Keratinocyte (primary cell): ENCODE measurements around the gene LBX1. TPM values are rescaled to one million over a fixed set of nuclear protein-coding genes. Genes with fewer than 3 reads are reported as not detected.

Experiments used
- DNase-seq: peaks from one replicate; pipeline ENCODE4 v3.0.0-alpha.2; 2011; ENCODE audit warnings: low read depth, missing footprints, low spot score
- FAIRE-seq: peaks from 2 replicates; lab custom pipeline; 2011; peaks lifted over from hg19 to GRCh38; lab: Jason Lieb, UNC
- H2AFZ ChIP-seq: 2 replicates; pipeline ENCODE4 v1.6.0; 2012; ENCODE audit warnings: low read length, control low read depth, inconsistent platforms; ENCODE audit not compliant: control insufficient read depth
- H3K27ac ChIP-seq: 2 replicates; pipeline ENCODE4 v1.5.1; 2011; ENCODE audit warnings: low read length; ENCODE audit not compliant: control insufficient read depth, insufficient read depth
- H3K27me3 ChIP-seq: 3 replicates; pipeline ENCODE4 v1.6.0; 2011; ENCODE audit warnings: low read length; ENCODE audit not compliant: control insufficient read depth, insufficient read depth; ENCODE audit errors: extremely low read depth
- H3K36me3 ChIP-seq, 2 experiments: 2 replicates in 1 of 2; 3 replicates in 1 of 2; pipeline ENCODE4 v1.5.1; 2011; ENCODE audit warnings: low read length in 2 of 2, mild to moderate bottlenecking in 1 of 2; ENCODE audit not compliant: control insufficient read depth in 2 of 2, insufficient read depth in 2 of 2; ENCODE audit errors: extremely low read depth in 1 of 2
- H3K4me1 ChIP-seq: 3 replicates; pipeline ENCODE4 v1.5.1; 2011; ENCODE audit warnings: low read length; ENCODE audit not compliant: control insufficient read depth, insufficient read depth; ENCODE audit errors: extremely low read depth
- H3K4me2 ChIP-seq: 3 replicates; pipeline ENCODE4 v1.6.0; 2011; ENCODE audit warnings: low read depth, low read length; ENCODE audit not compliant: control insufficient read depth, insufficient read depth; ENCODE audit errors: extremely low read depth
- H3K4me3 ChIP-seq, 3 experiments: fragments of 200-600 bp in 1 of 3; sonication (generic) in 1 of 3; 2 replicates in 2 of 3; 3 replicates in 1 of 3; pipeline ENCODE4 v1.5.1; 2011 to 2016; ENCODE audit warnings: low read length in 3 of 3, mild to moderate bottlenecking in 3 of 3, control low read depth in 2 of 3, inconsistent platforms in 1 of 3, low read depth in 1 of 3, mixed read lengths in 1 of 3, mixed run types in 1 of 3, moderate library complexity in 1 of 3; ENCODE audit not compliant: control insufficient read depth in 2 of 3, insufficient read depth in 2 of 3; ENCODE audit errors: extremely low read depth in 1 of 3
- H3K79me2 ChIP-seq: 2 replicates; pipeline ENCODE4 v1.6.0; 2012; ENCODE audit warnings: low read length; ENCODE audit not compliant: control insufficient read depth, insufficient read depth
- H3K9ac ChIP-seq: 3 replicates; pipeline ENCODE4 v1.6.0; 2011; ENCODE audit warnings: low read length; ENCODE audit not compliant: control insufficient read depth, insufficient read depth; ENCODE audit errors: extremely low read depth
- H3K9me1 ChIP-seq: 3 replicates; pipeline ENCODE4 v1.6.0; 2011; ENCODE audit warnings: low read length; ENCODE audit not compliant: control insufficient read depth, insufficient read depth; ENCODE audit errors: extremely low read depth
- H3K9me3 ChIP-seq: 2 replicates; pipeline ENCODE4 v1.5.1; 2012; ENCODE audit warnings: low read depth, low read length; ENCODE audit not compliant: control insufficient read depth
- H4K20me1 ChIP-seq: 3 replicates; pipeline ENCODE4 v1.6.0; 2011; ENCODE audit warnings: low read length; ENCODE audit not compliant: control insufficient read depth, insufficient read depth; ENCODE audit errors: extremely low read depth
- EZH2 ChIP-seq: IDR thresholded peaks from one replicate; pipeline ENCODE4 v1.6.1; 2012; ENCODE audit warnings: inconsistent platforms, mild to moderate bottlenecking, low read length, moderate library complexity
- dilution Hi-C: fragments of 300-500 bp; cut with MboI; formaldehyde crosslinking; loops from one replicate; pipeline ENCODE4 v1.7.0; 2020; ENCODE audit warnings: low sequenced_read_pairs; ENCODE audit not compliant: extremely low pct_ligation_motif_present
- polyA plus RNA-seq, 5 experiments: library from polyadenylated mRNA; depleted of rRNA in 3 of 5; stranded (reverse) in 3 of 5; stranded (forward) in 1 of 5; unstranded in 1 of 5; fragments of >200 nt; gene quantifications; 1 replicate in 1 of 5; 2 replicates in 3 of 5; 3 replicates in 1 of 5; pipeline versions ENCODE4 v1.2.1 to v1.2.3, GENCODE V29; 2011 to 2012; ENCODE audit warnings: missing spikeins in 2 of 5, low read depth in 1 of 5, low replicate concordance in 1 of 5
- TF ChIP-seq, protein P1 (sequence below), 3 experiments: IDR thresholded peaks in 1 of 3; conservative IDR thresholded peaks in 1 of 3; optimal IDR thresholded peaks in 1 of 3; 2 replicates in 2 of 3; 3 replicates in 1 of 3; pipeline versions ENCODE3 to v1.5.1; 2011; ENCODE audit warnings: low read length in 3 of 3, mild to moderate bottlenecking in 3 of 3, moderate library complexity in 2 of 3, control low read depth in 1 of 3, inconsistent platforms in 1 of 3; ENCODE audit not compliant: insufficient read depth in 2 of 3; ENCODE audit errors: extremely low read depth in 1 of 3

Gene LBX1
- polyA plus RNA-seq, 1 donor (not counting 4 experiments of a cell fraction or from before 2014, with no cell fraction given), result not detected

DNA sequence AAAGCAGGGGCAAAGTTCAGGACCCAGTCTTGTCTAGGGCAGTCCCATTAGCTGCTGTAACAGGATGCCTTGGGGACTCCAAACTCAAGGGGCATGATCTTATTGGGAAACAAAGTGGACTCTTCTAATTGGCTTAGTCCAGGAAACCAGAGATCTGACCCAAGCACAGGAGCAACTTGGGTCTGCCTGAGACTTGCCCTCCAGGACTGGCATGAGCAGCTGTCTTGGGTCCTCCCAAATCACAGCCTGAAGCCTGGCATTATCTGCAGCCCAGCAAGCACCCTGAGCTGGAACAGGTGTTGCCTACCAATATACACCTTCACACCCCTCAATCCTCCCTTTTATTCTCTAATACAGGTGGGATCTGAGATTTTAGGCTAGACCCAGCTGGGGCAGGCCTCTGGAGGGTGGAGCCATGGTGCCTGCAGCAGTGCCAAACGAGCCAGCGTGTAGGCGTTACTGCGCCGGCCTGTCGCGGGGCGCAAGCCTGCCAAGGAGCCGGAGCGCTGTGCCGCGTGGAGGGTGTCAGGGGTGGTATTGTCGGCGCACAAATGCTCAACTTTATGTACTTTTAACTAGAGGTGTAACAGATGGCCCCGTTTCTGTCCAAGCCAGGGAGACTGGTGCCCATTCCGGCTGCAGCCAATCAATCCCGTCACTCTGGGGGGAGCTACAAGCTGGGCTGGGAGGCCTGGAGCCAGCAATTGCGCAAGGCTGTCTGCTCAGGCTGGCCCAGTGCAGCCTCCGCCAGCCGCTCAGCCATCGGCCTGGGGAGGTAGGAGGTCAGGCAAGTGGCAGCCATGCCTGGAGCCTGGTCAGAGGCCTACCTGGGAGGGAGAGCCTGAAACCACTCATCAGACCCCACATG is 12.8 kb upstream of the LBX1 start:
- Histone ChIP-seq H3K9ac (no peak overlapping the region), H3K79me2 (no peaks in the 10 kb centered on the region), H4K20me1 (peaks cover 7% of the 10 kb centered on the region), H3K9me3 (no peaks in the 10 kb centered on the region), H3K9me1 (no peaks in the 10 kb centered on the region), H3K27me3 (peaks cover 54% of the 10 kb centered on the region), H3K27ac (no peak overlapping the region), H3K4me2 (no peak overlapping the region), H3K36me3 (no peaks in the 10 kb centered on the region), H2AFZ (no peak overlapping the region), H3K4me1 (no peaks in the 10 kb centered on the region), H3K4me3 (no peak overlapping the region)
- dilution Hi-C loops, result no loop called here
- DNase-seq, result no peak
- no peak for FAIRE-seq
- TF ChIP-seq, protein P1, sequence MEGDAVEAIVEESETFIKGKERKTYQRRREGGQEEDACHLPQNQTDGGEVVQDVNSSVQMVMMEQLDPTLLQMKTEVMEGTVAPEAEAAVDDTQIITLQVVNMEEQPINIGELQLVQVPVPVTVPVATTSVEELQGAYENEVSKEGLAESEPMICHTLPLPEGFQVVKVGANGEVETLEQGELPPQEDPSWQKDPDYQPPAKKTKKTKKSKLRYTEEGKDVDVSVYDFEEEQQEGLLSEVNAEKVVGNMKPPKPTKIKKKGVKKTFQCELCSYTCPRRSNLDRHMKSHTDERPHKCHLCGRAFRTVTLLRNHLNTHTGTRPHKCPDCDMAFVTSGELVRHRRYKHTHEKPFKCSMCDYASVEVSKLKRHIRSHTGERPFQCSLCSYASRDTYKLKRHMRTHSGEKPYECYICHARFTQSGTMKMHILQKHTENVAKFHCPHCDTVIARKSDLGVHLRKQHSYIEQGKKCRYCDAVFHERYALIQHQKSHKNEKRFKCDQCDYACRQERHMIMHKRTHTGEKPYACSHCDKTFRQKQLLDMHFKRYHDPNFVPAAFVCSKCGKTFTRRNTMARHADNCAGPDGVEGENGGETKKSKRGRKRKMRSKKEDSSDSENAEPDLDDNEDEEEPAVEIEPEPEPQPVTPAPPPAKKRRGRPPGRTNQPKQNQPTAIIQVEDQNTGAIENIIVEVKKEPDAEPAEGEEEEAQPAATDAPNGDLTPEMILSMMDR (optimal IDR thresholded peaks at IDR 0.05 in 1 of 3, IDR thresholded peaks at IDR 0.05 in 1 of 3, conservative IDR thresholded peaks at IDR 0.05 in 1 of 3; ENCODE audit: extremely low read depth in 1 of 3, insufficient read depth in 2 of 3, low read length in 3 of 3), result no peak
- no peak for TF ChIP-seq EZH2

DNA sequence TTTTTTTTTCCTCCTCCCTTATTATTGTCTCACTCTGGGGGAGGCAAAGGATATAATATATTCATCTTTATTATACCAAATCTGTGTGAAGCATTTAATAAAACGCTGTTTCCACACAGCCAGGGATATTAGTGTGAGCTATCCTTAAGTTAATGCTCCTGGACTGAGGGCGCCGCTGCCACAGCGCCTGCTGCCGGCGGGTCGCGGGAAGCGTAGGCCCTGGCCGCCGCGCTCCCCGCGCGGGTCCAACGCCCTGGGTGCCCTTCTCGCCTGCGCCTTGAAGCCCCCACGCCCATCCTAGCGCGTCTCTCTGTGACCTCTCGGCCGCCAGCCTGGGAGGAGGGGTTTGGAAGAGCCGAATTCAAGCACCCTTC is 9.5 kb upstream of the LBX1 start:
- no peak overlapping the region for H3K4me3 ChIP-seq
- no peaks in the 10 kb centered on the region for H3K36me3 ChIP-seq
- no peak overlapping the region for H3K27ac ChIP-seq
- peaks cover 84% of the 10 kb centered on the region for H3K27me3 ChIP-seq
- H3K9me3 ChIP-seq, result no peaks in the 10 kb centered on the region
- dilution Hi-C loops, result no loop called here
- H3K4me1 ChIP-seq, result no peaks in the 10 kb centered on the region
- no peaks in the 10 kb centered on the region for H3K9me1 ChIP-seq
- H4K20me1 ChIP-seq, result peaks cover 7% of the 10 kb centered on the region
- H2AFZ ChIP-seq, result no peak overlapping the region
- H3K79me2 ChIP-seq, result no peaks in the 10 kb centered on the region
- H3K9ac ChIP-seq, result no peak overlapping the region
- TF ChIP-seq, protein P1 (optimal IDR thresholded peaks at IDR 0.05 in 1 of 3, IDR thresholded peaks at IDR 0.05 in 1 of 3, conservative IDR thresholded peaks at IDR 0.05 in 1 of 3; ENCODE audit: extremely low read depth in 1 of 3, insufficient read depth in 2 of 3, low read length in 3 of 3), result peak; percentile 60 to 79 (median 75)
- TF ChIP-seq EZH2, result peak; percentile 29
- no peak overlapping the region for H3K4me2 ChIP-seq
- DNase-seq (no peak), FAIRE-seq (no peak)
